ENCODE results near the gene SPIRE2.

Gene SPIRE2

GRCh38 chr16:89905511-89906139 is 77.3 kb downstream of the SPIRE2 start:
- no peak for DNase-seq (ENCODE audit: low read depth)
- H3K4me1 ChIP-seq (ENCODE audit: control insufficient read depth, insufficient read depth, low read length) = peaks cover 12% of the 10 kb centered on the region
- H3K27me3 ChIP-seq (replicated peaks; ENCODE audit: control insufficient read depth, insufficient read depth, low read length) = no peaks in the 10 kb centered on the region
- H3K9ac ChIP-seq (ENCODE audit: low read length) = no peak overlapping the region
- H3K36me3 ChIP-seq (ENCODE audit: control insufficient read depth, insufficient read depth, low read length, severe bottlenecking) = peaks cover 67% of the 10 kb centered on the region
- no peak overlapping the region for H3K4me3 ChIP-seq (ENCODE audit: low read length)
- H3K9me3 ChIP-seq (ENCODE audit: control insufficient read depth, low read length) = no peaks in the 10 kb centered on the region

DNA sequence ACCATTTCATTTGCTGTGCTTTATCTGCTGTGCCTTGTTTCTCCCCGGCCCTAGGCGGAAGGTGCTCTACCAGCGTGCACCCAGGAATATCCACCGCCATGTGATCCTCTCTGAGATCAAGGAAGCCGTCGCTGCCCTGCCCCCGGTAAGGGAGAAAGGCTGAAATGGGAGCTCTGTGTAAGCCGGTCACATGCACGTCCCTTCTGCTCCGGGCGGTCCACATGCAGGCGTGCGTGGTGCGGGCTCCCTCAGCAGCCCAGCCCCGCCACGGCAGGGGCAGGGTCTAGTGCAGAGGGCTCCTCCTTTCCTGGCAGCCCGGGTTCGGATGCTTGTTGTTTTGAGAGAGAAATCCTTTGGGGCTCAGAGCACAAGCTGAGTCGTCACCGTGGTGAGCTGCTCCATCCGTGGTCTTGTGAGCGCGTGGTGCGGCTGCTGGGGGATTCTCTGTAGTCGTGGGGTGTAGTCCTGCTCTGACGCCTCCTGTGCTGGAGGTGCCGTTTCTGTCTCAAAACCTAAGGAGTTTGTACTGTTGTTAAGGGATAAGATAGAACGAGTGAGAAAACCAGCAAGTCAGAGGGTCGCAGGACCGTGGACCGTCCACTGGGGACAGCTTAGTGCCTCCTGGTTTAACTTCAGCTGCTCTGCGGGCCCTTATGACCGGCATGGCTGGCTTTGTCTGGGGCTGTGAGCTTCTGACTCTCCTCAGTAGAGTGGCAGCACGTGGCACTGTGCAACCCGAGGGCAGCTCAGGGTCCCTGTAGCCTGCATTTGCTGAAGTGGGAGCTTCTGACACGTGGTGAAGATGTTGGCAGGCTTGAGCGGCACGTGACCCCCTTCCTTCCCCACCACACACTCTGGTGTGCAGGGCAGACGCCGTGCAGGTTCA is 78.1 kb downstream of the SPIRE2 start:
- Histone ChIP-seq H3K9ac (ENCODE audit: low read length) (no peak overlapping the region), H3K9me3 (ENCODE audit: control insufficient read depth, low read length) (no peaks in the 10 kb centered on the region), H3K4me3 (ENCODE audit: low read length) (no peak overlapping the region), H3K36me3 (ENCODE audit: control insufficient read depth, insufficient read depth, low read length, severe bottlenecking) (peaks cover 67% of the 10 kb centered on the region), H3K27me3 (replicated peaks; ENCODE audit: control insufficient read depth, insufficient read depth, low read length) (no peaks in the 10 kb centered on the region), H3K4me1 (ENCODE audit: control insufficient read depth, insufficient read depth, low read length) (peaks cover 12% of the 10 kb centered on the region)
- no peak for DNase-seq (ENCODE audit: low read depth)

GRCh38 chr16:89907055-89907814 is 79.0 kb downstream of the SPIRE2 start:
- Histone ChIP-seq H3K4me3 (ENCODE audit: low read length) (no peak overlapping the region), H3K4me1 (ENCODE audit: control insufficient read depth, insufficient read depth, low read length) (peaks cover 12% of the 10 kb centered on the region)

DNA sequence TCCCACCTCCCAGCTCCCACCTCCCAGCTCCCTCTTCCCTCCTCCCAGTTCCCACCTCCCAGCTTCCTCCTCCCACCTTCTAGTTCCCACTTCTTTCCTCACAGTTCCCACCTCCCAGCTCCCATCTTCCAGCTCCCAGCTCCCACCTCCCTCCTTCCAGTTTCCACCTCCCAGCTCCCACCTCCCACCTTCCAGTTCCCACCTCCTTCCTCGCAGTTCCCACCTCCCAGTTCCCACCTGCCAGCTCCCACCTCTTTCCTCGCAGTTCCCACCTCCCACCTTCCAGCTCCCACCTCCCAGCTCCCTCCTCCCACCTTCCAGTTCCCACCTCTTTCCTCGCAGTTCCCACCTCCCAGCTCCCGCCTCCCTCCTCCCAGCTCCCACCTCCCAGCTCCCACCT is 80.0 kb downstream of the SPIRE2 start:
- peaks cover 12% of the 10 kb centered on the region for H3K4me1 ChIP-seq (ENCODE audit: control insufficient read depth, insufficient read depth, low read length)
- H3K9me3 ChIP-seq (ENCODE audit: control insufficient read depth, low read length) = no peaks in the 10 kb centered on the region
- H3K4me3 ChIP-seq (ENCODE audit: low read length) = no peak overlapping the region
- no peak for DNase-seq (ENCODE audit: low read depth)
- peaks cover 67% of the 10 kb centered on the region for H3K36me3 ChIP-seq (ENCODE audit: control insufficient read depth, insufficient read depth, low read length, severe bottlenecking)
- H3K9ac ChIP-seq (ENCODE audit: low read length) = no peak overlapping the region
- H3K27me3 ChIP-seq (replicated peaks; ENCODE audit: control insufficient read depth, insufficient read depth, low read length) = no peaks in the 10 kb centered on the region

More at GRCh38 chr16:89907055-89907814, 79.0 kb downstream of the SPIRE2 start:
- DNase-seq (ENCODE audit: low read depth) = no peak
- Histone ChIP-seq H3K36me3 (ENCODE audit: control insufficient read depth, insufficient read depth, low read length, severe bottlenecking) (peaks cover 69% of the 10 kb centered on the region), H3K9me3 (ENCODE audit: control insufficient read depth, low read length) (no peaks in the 10 kb centered on the region), H3K9ac (ENCODE audit: low read length) (no peak overlapping the region), H3K27me3 (replicated peaks; ENCODE audit: control insufficient read depth, insufficient read depth, low read length) (no peaks in the 10 kb centered on the region)

DNA sequence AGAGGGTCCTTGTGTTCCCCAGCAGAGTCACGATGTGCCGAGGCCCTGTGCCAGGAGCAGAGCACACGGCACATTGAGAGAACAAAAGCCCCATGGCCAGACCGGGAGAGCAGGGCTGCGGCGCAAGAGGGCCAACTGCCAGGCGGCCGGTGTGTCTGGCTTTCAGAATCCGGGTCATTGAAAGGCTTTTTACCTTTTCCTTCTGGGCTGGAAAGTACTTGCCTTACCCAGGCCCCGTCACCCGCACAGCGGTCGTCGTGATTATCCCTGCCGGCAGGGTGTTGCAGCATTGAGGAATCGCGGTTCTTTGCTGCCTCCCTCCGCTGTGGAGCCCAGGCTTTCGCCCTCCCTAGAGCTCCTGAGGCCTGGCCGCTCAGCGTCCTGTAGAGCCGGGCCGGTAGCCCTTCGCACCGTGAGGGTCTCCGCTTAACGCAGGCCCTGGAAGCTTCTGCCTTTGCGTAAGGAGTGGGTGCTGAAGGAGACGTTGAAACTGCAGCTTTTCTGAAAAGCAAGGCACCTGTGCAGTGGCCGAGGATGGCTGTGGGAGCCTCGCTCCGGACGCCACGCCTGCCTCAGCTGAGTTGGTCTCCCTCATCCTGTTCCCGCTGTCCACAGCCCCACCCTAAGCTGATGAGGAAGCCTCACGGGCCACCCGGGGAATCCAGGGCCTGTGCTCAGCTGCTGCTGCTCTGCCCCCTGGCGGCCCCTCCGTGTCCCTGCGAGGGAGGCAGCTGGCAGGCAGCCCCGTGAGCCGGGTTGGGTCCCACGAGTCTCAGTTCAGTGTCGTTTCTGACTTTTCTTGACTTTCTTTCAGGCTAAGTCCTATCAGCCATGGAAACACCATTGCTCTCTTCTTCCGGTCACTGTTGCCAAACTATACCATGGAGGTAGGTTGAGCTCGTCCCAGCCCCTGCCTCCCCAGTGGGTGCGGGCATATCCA is 81.8 kb downstream of the SPIRE2 start:
- DNase-seq (ENCODE audit: low read depth) = peak; percentile 81
- Histone ChIP-seq H3K27me3 (replicated peaks; ENCODE audit: control insufficient read depth, insufficient read depth, low read length) (no peaks in the 10 kb centered on the region), H3K4me3 (ENCODE audit: low read length) (no peak overlapping the region), H3K36me3 (ENCODE audit: control insufficient read depth, insufficient read depth, low read length, severe bottlenecking) (peaks cover 51% of the 10 kb centered on the region), H3K4me1 (ENCODE audit: control insufficient read depth, insufficient read depth, low read length) (peaks cover 12% of the 10 kb centered on the region), H3K9ac (ENCODE audit: low read length) (peak overlapping the region; percentile 22), H3K9me3 (ENCODE audit: control insufficient read depth, low read length) (no peaks in the 10 kb centered on the region)

- H3K9ac ChIP-seq (ENCODE audit: low read length) = no peak overlapping the region
- H3K27me3 ChIP-seq (replicated peaks; ENCODE audit: control insufficient read depth, insufficient read depth, low read length) = no peaks in the 10 kb centered on the region
- no peak overlapping the region for H3K4me3 ChIP-seq (ENCODE audit: low read length)
- no peak for DNase-seq (ENCODE audit: low read depth)
- H3K4me1 ChIP-seq (ENCODE audit: control insufficient read depth, insufficient read depth, low read length) = peaks cover 6% of the 10 kb centered on the region
- peaks cover 46% of the 10 kb centered on the region for H3K36me3 ChIP-seq (ENCODE audit: control insufficient read depth, insufficient read depth, low read length, severe bottlenecking)
- H3K9me3 ChIP-seq (ENCODE audit: control insufficient read depth, low read length) = no peaks in the 10 kb centered on the region
Observed at GRCh38 chr16:89910717-89911354, 82.6 kb downstream of the SPIRE2 start.

DNA sequence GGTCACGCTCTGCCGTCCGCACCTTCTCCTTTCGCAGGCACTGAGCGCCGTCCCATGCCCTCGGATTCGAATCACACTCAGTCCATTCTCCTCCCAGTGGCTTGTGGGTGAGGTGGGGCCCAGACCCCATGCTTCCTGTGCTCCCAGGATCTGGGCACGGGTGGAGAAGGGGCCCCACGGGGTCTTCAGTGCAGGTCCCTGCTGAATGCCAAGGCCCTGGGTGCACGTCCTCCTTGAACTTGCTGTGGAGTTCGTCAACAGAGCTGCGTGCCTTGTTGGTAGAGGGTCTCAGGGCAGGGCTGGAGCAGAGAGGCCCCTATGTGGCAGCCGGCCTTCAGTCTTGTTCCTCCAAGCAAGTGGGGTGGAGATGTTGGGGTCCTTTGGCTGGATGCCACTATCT is 83.1 kb downstream of the SPIRE2 start:
- Histone ChIP-seq H3K9me3 (ENCODE audit: control insufficient read depth, low read length) (no peaks in the 10 kb centered on the region), H3K4me1 (ENCODE audit: control insufficient read depth, insufficient read depth, low read length) (peaks cover 3% of the 10 kb centered on the region), H3K4me3 (ENCODE audit: low read length) (no peak overlapping the region), H3K9ac (ENCODE audit: low read length) (no peak overlapping the region), H3K36me3 (ENCODE audit: control insufficient read depth, insufficient read depth, low read length, severe bottlenecking) (peaks cover 41% of the 10 kb centered on the region), H3K27me3 (replicated peaks; ENCODE audit: control insufficient read depth, insufficient read depth, low read length) (no peaks in the 10 kb centered on the region)
- no peak for DNase-seq (ENCODE audit: low read depth)

- H3K4me3 ChIP-seq (ENCODE audit: low read length) = no peak overlapping the region
- peaks cover 34% of the 10 kb centered on the region for H3K36me3 ChIP-seq (ENCODE audit: control insufficient read depth, insufficient read depth, low read length, severe bottlenecking)
- no peak for DNase-seq (ENCODE audit: low read depth)
- peaks cover 3% of the 10 kb centered on the region for H3K4me1 ChIP-seq (ENCODE audit: control insufficient read depth, insufficient read depth, low read length)
- no peaks in the 10 kb centered on the region for H3K9me3 ChIP-seq (ENCODE audit: control insufficient read depth, low read length)
- H3K27me3 ChIP-seq (replicated peaks; ENCODE audit: control insufficient read depth, insufficient read depth, low read length) = no peaks in the 10 kb centered on the region
- H3K9ac ChIP-seq (ENCODE audit: low read length) = no peak overlapping the region
Observed at GRCh38 chr16:89912143-89912542, 83.9 kb downstream of the SPIRE2 start.

DNA sequence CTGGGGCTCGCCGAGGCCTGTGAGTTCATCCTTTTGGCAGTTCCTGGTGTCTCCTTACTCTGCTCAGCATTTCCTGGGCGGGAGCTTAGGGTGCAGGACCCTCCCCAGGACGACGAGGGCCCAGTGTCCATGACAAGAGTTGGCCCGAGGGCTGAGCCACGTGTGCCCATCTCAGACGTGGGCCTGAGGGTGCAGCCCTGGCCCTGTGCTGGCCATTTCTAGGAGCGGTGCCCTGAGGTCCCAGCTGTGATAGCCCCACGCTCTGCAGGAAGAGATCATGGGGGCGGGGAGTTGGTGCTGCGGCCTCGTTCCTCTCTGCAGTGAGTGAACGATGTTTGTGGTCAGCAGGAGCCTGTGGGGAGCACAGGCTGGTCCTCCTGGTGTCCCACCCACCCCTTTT is 84.4 kb downstream of the SPIRE2 start:
- Histone ChIP-seq H3K4me1 (ENCODE audit: control insufficient read depth, insufficient read depth, low read length) (peaks cover 5% of the 10 kb centered on the region), H3K27me3 (replicated peaks; ENCODE audit: control insufficient read depth, insufficient read depth, low read length) (no peaks in the 10 kb centered on the region), H3K9ac (ENCODE audit: low read length) (no peak overlapping the region), H3K36me3 (ENCODE audit: control insufficient read depth, insufficient read depth, low read length, severe bottlenecking) (peaks cover 34% of the 10 kb centered on the region), H3K9me3 (ENCODE audit: control insufficient read depth, low read length) (no peaks in the 10 kb centered on the region), H3K4me3 (ENCODE audit: low read length) (no peak overlapping the region)
- no peak for DNase-seq (ENCODE audit: low read depth)
